H1 (cell line): Measurements from ENCODE around the gene ATP13A3. TPM values are rescaled to one million over a fixed set of nuclear protein-coding genes. Genes with fewer than 3 reads are reported as not detected.

Experiments used
- CTCF ChIA-PET: fragments of 300-600 bp; sonication (Branson Sonifier 250); formaldehyde crosslinking; loops from one replicate; lab custom pipeline; 2021; ENCODE audit not compliant: partially characterized antibody; lab: Charles Lee
- POLR2A ChIA-PET: fragments of 300-600 bp; sonication (Branson Sonifier 250); formaldehyde crosslinking; loops from one replicate; lab custom pipeline; 2021; ENCODE audit warnings: inconsistent platforms; ENCODE audit not compliant: partially characterized antibody; lab: Charles Lee
- DNase-seq, 2 experiments: peaks; one replicate each; pipeline versions ENCODE4 v3.0.0 to v3.0.0-alpha.2; 2010 to 2022; ENCODE audit warnings: low spot score in 2 of 2, low read depth in 1 of 2, mixed read lengths in 1 of 2
- FAIRE-seq: peaks from 2 replicates; lab custom pipeline; 2011; peaks lifted over from hg19 to GRCh38; lab: Jason Lieb, UNC
- H2AFZ ChIP-seq: 2 replicates; pipeline ENCODE4 v1.8.1; 2012; ENCODE audit warnings: low read length, inconsistent platforms
- H2AK5ac ChIP-seq: 2 replicates; pipeline ENCODE4 v1.6.1; 2013; ENCODE audit warnings: low read depth, low read length
- H2BK120ac ChIP-seq: replicated peaks from 2 replicates; pipeline ENCODE3; 2013; ENCODE audit warnings: low read depth, low read length, inconsistent platforms
- H2BK12ac ChIP-seq: 2 replicates; pipeline ENCODE4 v1.6.1; 2013; ENCODE audit warnings: low read depth, low read length
- H2BK15ac ChIP-seq: 2 replicates; pipeline ENCODE4 v1.6.1; 2013; ENCODE audit warnings: low read length
- H2BK20ac ChIP-seq: 2 replicates; pipeline ENCODE4 v1.6.1; 2013; ENCODE audit warnings: low read length
- H2BK5ac ChIP-seq: 2 replicates; pipeline ENCODE4 v1.6.1; 2013; ENCODE audit warnings: low read depth, low read length
- H3K14ac ChIP-seq: 2 replicates; pipeline ENCODE4 v1.6.1; 2013; ENCODE audit warnings: inconsistent platforms; ENCODE audit not compliant: insufficient read length
- H3K18ac ChIP-seq: 2 replicates; pipeline ENCODE4 v1.6.1; 2013; ENCODE audit warnings: low read length; ENCODE audit errors: extremely low read depth
- H3K23ac ChIP-seq: 2 replicates; pipeline ENCODE4 v1.6.1; 2013; ENCODE audit warnings: inconsistent platforms; ENCODE audit not compliant: insufficient read length
- H3K23me2 ChIP-seq: 2 replicates; pipeline ENCODE4 v1.6.1; 2013; ENCODE audit warnings: low read depth, low read length
- H3K27ac ChIP-seq: 2 replicates; pipeline ENCODE4 v1.6.1; 2011; ENCODE audit warnings: low read depth, low read length, inconsistent platforms
- H3K27me3 ChIP-seq, 4 experiments: replicated peaks in 1 of 4; 1 replicate in 1 of 4; 2 replicates in 3 of 4; pipeline versions ENCODE4 v1.6.1 to v1.8.1; 2011 to 2013; ENCODE audit warnings: low read length in 3 of 4, mild to moderate bottlenecking in 3 of 4, inconsistent platforms in 2 of 4, mixed read lengths in 2 of 4, moderate library complexity in 1 of 4; ENCODE audit not compliant: control insufficient read depth in 3 of 4, insufficient read depth in 3 of 4; ENCODE audit errors: extremely low read depth in 1 of 4
- H3K36me3 ChIP-seq, 4 experiments: 2 replicates each; pipeline versions ENCODE4 v1.6.1 to v1.8.1; 2011 to 2013; ENCODE audit warnings: mild to moderate bottlenecking in 4 of 4, low read length in 3 of 4, moderate library complexity in 2 of 4, control low read depth in 1 of 4, inconsistent platforms in 1 of 4; ENCODE audit not compliant: insufficient read depth in 4 of 4, control insufficient read depth in 2 of 4
- H3K4ac ChIP-seq: replicated peaks from 2 replicates; pipeline ENCODE3; 2013; ENCODE audit warnings: low read length, low read depth, mixed read lengths, inconsistent platforms; ENCODE audit not compliant: insufficient read length
- H3K4me1 ChIP-seq, 4 experiments: replicated peaks in 1 of 4; 1 replicate in 1 of 4; 2 replicates in 3 of 4; pipeline versions ENCODE4 v1.6.1 to v1.8.1; 2011 to 2013; ENCODE audit warnings: low read length in 3 of 4, inconsistent platforms in 2 of 4, mixed read lengths in 1 of 4; ENCODE audit not compliant: insufficient read depth in 4 of 4, control insufficient read depth in 3 of 4
- H3K4me2 ChIP-seq, 2 experiments: 2 replicates each; pipeline versions ENCODE4 v1.6.1 to v1.8.1; 2011 to 2013; ENCODE audit warnings: low read depth in 2 of 2, low read length in 2 of 2, control low read depth in 1 of 2, inconsistent platforms in 1 of 2, mild to moderate bottlenecking in 1 of 2; ENCODE audit not compliant: insufficient read depth in 1 of 2
- H3K4me3 ChIP-seq, 4 experiments: fragments of 200-600, 300-600 bp in 1 of 4; sonication (generic), shearing (Covaris generic), sonication (Bioruptor Twin) in 1 of 4; 2 replicates each; pipeline versions ENCODE4 v1.5.1 to v1.8.1; 2011 to 2016; ENCODE audit warnings: low read length in 4 of 4, low read depth in 3 of 4, control low read depth in 2 of 4, inconsistent platforms in 2 of 4, mild to moderate bottlenecking in 2 of 4, mixed read lengths in 1 of 4, moderate library complexity in 1 of 4; ENCODE audit not compliant: insufficient read depth in 2 of 4; ENCODE audit errors: extremely low read depth in 1 of 4
- H3K56ac ChIP-seq: replicated peaks from 2 replicates; pipeline ENCODE3; 2013; ENCODE audit warnings: low read depth, mild to moderate bottlenecking, mixed read lengths, low read length, inconsistent platforms; ENCODE audit not compliant: insufficient read length
- H3K79me1 ChIP-seq: 2 replicates; pipeline ENCODE4 v1.6.1; 2013; ENCODE audit warnings: low read depth, low read length, control low read depth
- H3K79me2 ChIP-seq, 2 experiments: 2 replicates each; pipeline versions ENCODE4 v1.6.1 to v1.8.1; 2012 to 2013; ENCODE audit warnings: low read length in 2 of 2, mild to moderate bottlenecking in 2 of 2, inconsistent platforms in 1 of 2; ENCODE audit not compliant: insufficient read depth in 2 of 2, control insufficient read depth in 1 of 2
- H3K9ac ChIP-seq, 4 experiments: replicated peaks in 1 of 4; 1 replicate in 1 of 4; 2 replicates in 3 of 4; pipeline versions ENCODE4 v1.6.1 to v1.8.1; 2011 to 2013; ENCODE audit warnings: low read depth in 3 of 4, low read length in 3 of 4, control low read depth in 2 of 4, mild to moderate bottlenecking in 2 of 4, moderate library complexity in 2 of 4, inconsistent platforms in 1 of 4; ENCODE audit errors: extremely low read depth in 1 of 4
- H3K9me3 ChIP-seq, 2 experiments: 2 replicates each; pipeline versions ENCODE4 v1.6.1 to v1.8.1; 2012 to 2013; ENCODE audit warnings: mild to moderate bottlenecking in 2 of 2, moderate library complexity in 2 of 2, control low read depth in 1 of 2, inconsistent platforms in 1 of 2, low read depth in 1 of 2, low read length in 1 of 2, mixed read lengths in 1 of 2; ENCODE audit not compliant: insufficient read depth in 2 of 2
- H4K20me1 ChIP-seq, 2 experiments: replicated peaks in 1 of 2; 2 replicates each; pipeline versions ENCODE3 to v1.8.1; 2011 to 2013; ENCODE audit warnings: inconsistent platforms in 2 of 2, low read length in 2 of 2, mild to moderate bottlenecking in 1 of 2; ENCODE audit not compliant: insufficient read depth in 2 of 2, control insufficient read depth in 1 of 2
- H4K5ac ChIP-seq: 2 replicates; pipeline ENCODE4 v1.6.1; 2013; ENCODE audit warnings: low read length, low read depth, mixed read lengths, inconsistent platforms; ENCODE audit not compliant: insufficient read length
- H4K8ac ChIP-seq: 2 replicates; pipeline ENCODE4 v1.8.0; 2013; ENCODE audit warnings: mild to moderate bottlenecking, moderate library complexity, low read length, inconsistent platforms; ENCODE audit not compliant: insufficient read depth; ENCODE audit errors: extremely low read depth
- H4K91ac ChIP-seq: replicated peaks from 2 replicates; pipeline ENCODE3; 2013; ENCODE audit warnings: low read length, mixed read lengths, inconsistent platforms; ENCODE audit not compliant: insufficient read length
- BACH1 ChIP-seq: IDR thresholded peaks from 2 replicates; pipeline ENCODE4 v1.6.1; 2012; ENCODE audit warnings: low read length, improper control_type of control experiment
- CBX8 ChIP-seq: fragments of 300-800, 300-1000 bp; sonication (generic); IDR thresholded peaks from 2 replicates; pipeline ENCODE4 v1.7.1; 2016; ENCODE audit warnings: low read depth, low read length, borderline replicate concordance
- CHD1 ChIP-seq: IDR thresholded peaks from 2 replicates; pipeline ENCODE4 v1.6.1; 2012; ENCODE audit warnings: low read depth, low read length, improper control_type of control experiment
- CREB1 ChIP-seq: IDR thresholded peaks from 2 replicates; pipeline ENCODE4 v1.6.1; 2012; ENCODE audit warnings: inconsistent platforms
- CTBP2 ChIP-seq: IDR thresholded peaks from 2 replicates; pipeline ENCODE4 v1.7.0; 2011; ENCODE audit warnings: borderline replicate concordance, mild to moderate bottlenecking, moderate library complexity, mixed read lengths, low read length; ENCODE audit not compliant: insufficient read depth, insufficient read length
- EGR1 ChIP-seq: IDR thresholded peaks from 2 replicates; pipeline ENCODE4 v1.6.1; 2011; ENCODE audit warnings: low read depth, low read length, borderline replicate concordance
- FOSL1 ChIP-seq: IDR thresholded peaks from 2 replicates; pipeline ENCODE4 v1.6.1; 2011; ENCODE audit warnings: mild to moderate bottlenecking, low read depth, low read length, moderate library complexity; ENCODE audit not compliant: insufficient read depth
- POLR2A ChIP-seq, 2 experiments: IDR thresholded peaks; 1 replicate in 1 of 2; 2 replicates in 1 of 2; pipeline ENCODE4 v1.6.1; 2011; ENCODE audit warnings: low read depth in 2 of 2, low read length in 2 of 2, mild to moderate bottlenecking in 2 of 2; ENCODE audit errors: control extremely low read depth in 1 of 2
- RAD21 ChIP-seq, 2 experiments: IDR thresholded peaks in 1 of 2; conservative IDR thresholded peaks in 1 of 2; 2 replicates each; pipeline ENCODE4 v1.6.1; 2011; ENCODE audit warnings: low read depth in 2 of 2, low read length in 2 of 2, improper control_type of control experiment in 1 of 2, inconsistent platforms in 1 of 2, mild to moderate bottlenecking in 1 of 2, moderate library complexity in 1 of 2
- SIRT6 ChIP-seq: IDR thresholded peaks from one replicate; pipeline ENCODE4 v1.7.1; 2012; ENCODE audit warnings: low read length, inconsistent platforms
- SP1 ChIP-seq: IDR thresholded peaks from 2 replicates; pipeline ENCODE4 v1.6.1; 2011; ENCODE audit warnings: low read depth, low read length
- TCF12 ChIP-seq: IDR thresholded peaks from 2 replicates; pipeline ENCODE4 v1.6.1; 2011; ENCODE audit warnings: low read depth, mild to moderate bottlenecking, low read length
- TEAD4 ChIP-seq: IDR thresholded peaks from 2 replicates; pipeline ENCODE4 v1.6.1; 2012; ENCODE audit warnings: low read depth, low read length, inconsistent platforms, mixed read lengths
- WGBS, 2 experiments: shearing (Covaris generic) in 1 of 2; methylation state at CpG; one replicate each; pipeline versions ENCODE4 v1.1.6 to v1.1.7; 2013 to 2015; ENCODE audit warnings: low lambda C conversion rate in 2 of 2, mixed read lengths in 2 of 2, inconsistent platforms in 1 of 2, low coverage in 1 of 2, missing lambda C conversion rate in 1 of 2; ENCODE audit not compliant: insufficient replicate concordance in 2 of 2, insufficient coverage in 1 of 2, insufficient read length in 1 of 2; ENCODE audit errors: extremely low coverage in 1 of 2, missing lambda C conversion rate in 1 of 2; 5-methylcytosine and 5-hydroxymethylcytosine counted together
- polyA plus RNA-seq, 7 experiments: library from polyadenylated mRNA; depleted of rRNA in 3 of 7; stranded (reverse) in 5 of 7; unstranded in 2 of 7; fragments of >200 nt in 5 of 7; fragments of 200-250 nt in 2 of 7; gene quantifications; 1 replicate in 5 of 7; 2 replicates in 1 of 7; 4 replicates in 1 of 7; pipeline versions ENCODE4 v1.2.1 to v1.2.3, GENCODE V29; 2011 to 2013; ENCODE audit warnings: missing spikeins in 2 of 7, mixed read lengths in 2 of 7
- total RNA-seq: library from RNA; stranded (reverse); fragmentation: NEBNext Ultra II Directional; extraction: Animal tissue kit (Norgen Biotek cat#: 25700); gene quantifications from 2 replicates; pipeline ENCODE4 v1.2.1, GENCODE V29; 2021
- TF ChIP-seq, protein P1 (sequence below): IDR thresholded peaks from 2 replicates; pipeline ENCODE4 v1.6.1; 2012; ENCODE audit warnings: low read length, inconsistent platforms

Gene ATP13A3
- total and polyA plus RNA-seq, 2 of the 8 experiments (the other 6 are each of a cell fraction or from before 2014, with no cell fraction given), result 18.6 to 92.2 TPM

GRCh38 chr3:194431554-194431953, 55.2 kb downstream of the ATP13A3 start:
- ChIA-PET POLR2A (no interaction called here), CTCF (interaction anchor here (1.0 to 1.3 kb wide), 2 partner anchors 10 to 41 kb away, joined by 3 read pairs; no protein-coding TSS in a partner anchor)
- Histone ChIP-seq H3K79me2 (no peaks in the 10 kb centered on the region), H3K23ac (no peak overlapping the region), H3K14ac (no peak overlapping the region), H3K4me3 (no peak overlapping the region), H3K36me3 (peaks cover 6 to 75% (median 48%) of the 10 kb centered on the region in 4 experiments), H3K23me2 (no peaks in the 10 kb centered on the region), H3K9me3 (no peaks in the 10 kb centered on the region), H4K8ac (no peak overlapping the region), H2BK20ac (no peak overlapping the region), H3K4me2 (no peak overlapping the region), H2BK15ac (no peak overlapping the region), H4K20me1 (peaks cover 0 to 2% of the 10 kb centered on the region in 2 experiments), H2BK5ac (no peak overlapping the region), H2BK12ac (no peak overlapping the region), H3K27me3 (no peaks in the 10 kb centered on the region; a peak in 1 of 7 replicates), H3K9ac (no peak overlapping the region), H2AFZ (no peak overlapping the region), H3K56ac (no peak overlapping the region), H2AK5ac (no peak overlapping the region), H2BK120ac (no peak overlapping the region), H3K4me1 (no peaks in the 10 kb centered on the region), H3K18ac (no peak overlapping the region), H4K91ac (no peak overlapping the region), H3K27ac (no peak overlapping the region), H3K79me1 (no peaks in the 10 kb centered on the region), H4K5ac (no peak overlapping the region), H3K4ac (no peak overlapping the region)
- WGBS, 2 experiments, result 96% methylated on average over 5 of the region's 5 CpGs; no CpG with 5 or more reads in 1 of the 2 experiments
- DNase-seq (no peak), FAIRE-seq (no peak)
- TF ChIP-seq CTBP2, result no peak
- TF ChIP-seq POLR2A (IDR thresholded peaks at IDR 0.05; ENCODE audit: control extremely low read depth in 1 of 2, low read depth in 2 of 2, low read length in 2 of 2), result no peak
- TF ChIP-seq FOSL1, result no peak
- TF ChIP-seq TEAD4, result no peak
- TF ChIP-seq CHD1, result no peak
- TF ChIP-seq SP1, result no peak
- no peak for TF ChIP-seq SIRT6
- TF ChIP-seq CBX8, result no peak
- TF ChIP-seq TCF12, result no peak
- TF ChIP-seq RAD21 (IDR thresholded peaks at IDR 0.05 in 1 of 2, conservative IDR thresholded peaks at IDR 0.05 in 1 of 2; ENCODE audit: low read depth in 2 of 2, low read length in 2 of 2), result no peak
- TF ChIP-seq, protein P1, sequence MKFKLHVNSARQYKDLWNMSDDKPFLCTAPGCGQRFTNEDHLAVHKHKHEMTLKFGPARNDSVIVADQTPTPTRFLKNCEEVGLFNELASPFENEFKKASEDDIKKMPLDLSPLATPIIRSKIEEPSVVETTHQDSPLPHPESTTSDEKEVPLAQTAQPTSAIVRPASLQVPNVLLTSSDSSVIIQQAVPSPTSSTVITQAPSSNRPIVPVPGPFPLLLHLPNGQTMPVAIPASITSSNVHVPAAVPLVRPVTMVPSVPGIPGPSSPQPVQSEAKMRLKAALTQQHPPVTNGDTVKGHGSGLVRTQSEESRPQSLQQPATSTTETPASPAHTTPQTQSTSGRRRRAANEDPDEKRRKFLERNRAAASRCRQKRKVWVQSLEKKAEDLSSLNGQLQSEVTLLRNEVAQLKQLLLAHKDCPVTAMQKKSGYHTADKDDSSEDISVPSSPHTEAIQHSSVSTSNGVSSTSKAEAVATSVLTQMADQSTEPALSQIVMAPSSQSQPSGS, result no peak
- no peak for TF ChIP-seq BACH1
- TF ChIP-seq EGR1, result no peak
- TF ChIP-seq CREB1, result no peak
